ENCODE results near the gene PSMD9. TPM values are rescaled to one million over a fixed set of nuclear protein-coding genes. Genes with fewer than 3 reads are reported as not detected.
A peak's percentile ranks its signal among the peaks of the same experiment; 100 is the strongest.

Gene PSMD9
- total RNA-seq, 1 donor = 39.3 TPM

DNA sequence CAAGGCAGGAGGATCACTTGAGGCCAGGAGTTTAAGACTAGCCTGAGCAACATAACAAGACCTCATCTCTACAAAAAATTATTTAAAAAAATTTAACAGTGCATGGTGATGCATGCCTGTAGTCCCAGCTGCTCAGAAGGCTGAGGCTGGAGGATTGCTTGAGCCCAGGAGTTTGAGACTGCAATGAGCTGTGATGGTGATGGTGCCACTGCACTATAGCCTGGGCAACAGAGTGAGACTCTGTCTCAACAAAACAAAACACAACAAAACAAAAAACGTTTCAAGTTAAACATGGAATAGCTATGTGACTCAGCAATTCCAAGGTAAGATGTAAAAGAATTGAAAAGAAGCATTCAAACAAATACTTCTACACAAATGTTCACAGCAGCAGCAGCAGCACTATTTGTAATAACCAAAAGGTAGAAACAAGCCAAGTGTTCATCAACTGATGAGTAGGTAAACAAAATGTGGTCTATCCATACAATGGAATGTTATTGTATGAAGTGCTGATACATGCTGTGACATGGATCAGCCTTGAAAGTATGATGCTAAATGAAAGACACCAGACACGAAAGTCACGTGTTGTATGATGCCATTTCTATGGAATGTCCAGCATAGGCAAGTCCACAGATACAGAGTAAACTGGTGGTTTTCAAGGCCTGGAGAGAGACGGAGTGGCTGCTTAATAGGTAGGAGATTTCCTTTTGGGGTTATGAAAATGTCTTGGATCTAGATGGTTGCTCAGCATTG lies 61.2 kb downstream of the PSMD9 start:
- DNase-seq (ENCODE audit: low read depth in 2 of 3, low spot score in 2 of 3) = no peak

DNA sequence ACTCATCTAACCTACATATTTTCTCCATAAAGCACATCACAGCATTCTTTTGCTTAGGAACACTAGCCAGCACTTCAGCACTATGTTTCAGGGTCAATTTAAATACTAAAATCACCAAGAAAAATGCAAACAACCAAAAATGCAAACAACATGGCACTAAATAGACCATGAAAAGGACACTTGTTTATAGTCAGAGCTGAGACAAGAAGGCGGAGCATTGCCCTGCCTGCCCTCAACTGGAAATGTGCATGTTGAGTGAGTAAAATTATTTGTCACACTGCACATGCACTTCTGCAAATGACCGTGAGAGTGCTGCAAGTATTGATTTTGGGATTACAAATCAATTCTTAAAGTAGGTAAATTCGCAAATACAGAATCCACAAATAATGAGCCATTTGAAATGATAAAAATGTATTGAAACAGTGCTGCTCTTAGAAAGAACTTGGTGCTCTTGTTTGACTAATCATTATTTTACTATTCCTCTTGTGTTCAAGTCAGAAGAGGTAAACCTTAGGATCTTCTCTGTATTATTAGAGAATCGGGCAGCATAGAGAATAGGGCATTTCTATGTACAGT lies 64.6 kb downstream of the PSMD9 start:
- no peak for DNase-seq (ENCODE audit: low read depth in 2 of 3, low spot score in 2 of 3)

- no peak for DNase-seq (ENCODE audit: low read depth in 2 of 3, low spot score in 2 of 3)
Measured at GRCh38 chr12:121953695-121954094, 65.1 kb downstream of the PSMD9 start.

GRCh38 chr12:121955258-121956237 lies 67.0 kb downstream of the PSMD9 start:
- peak in 2 of 3 donors; percentile 28 to 40 for DNase-seq (ENCODE audit: low read depth in 2 of 3, low spot score in 2 of 3)

GRCh38 chr12:121957861-121958515 lies 69.4 kb downstream of the PSMD9 start:
- no peak for DNase-seq (ENCODE audit: low read depth in 2 of 3, low spot score in 2 of 3)

GRCh38 chr12:121958541-121959240 lies 70.1 kb downstream of the PSMD9 start:
- no peak for DNase-seq (ENCODE audit: low read depth in 2 of 3, low spot score in 2 of 3)

DNA sequence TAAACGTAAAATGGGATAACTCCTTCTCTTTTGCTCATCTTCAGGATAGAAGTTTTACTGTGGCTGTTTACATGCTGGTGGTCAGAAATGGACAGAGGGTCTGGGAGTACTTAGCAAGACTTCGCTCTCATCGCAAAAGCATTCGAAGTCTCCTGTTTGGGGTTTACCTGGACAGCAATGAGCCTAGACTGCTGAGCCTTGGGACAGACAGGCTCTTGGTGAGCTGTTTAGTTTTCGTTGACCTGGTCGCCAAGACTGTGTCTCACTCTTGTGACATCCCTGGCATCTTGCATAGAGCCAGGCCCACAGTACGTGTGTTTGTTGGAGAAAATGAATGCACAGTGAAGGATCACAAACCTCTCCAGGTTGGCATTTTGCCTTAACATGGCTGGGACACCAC lies 72.0 kb downstream of the PSMD9 start:
- no peak for DNase-seq (ENCODE audit: low read depth in 2 of 3, low spot score in 2 of 3)

GRCh38 chr12:121961195-121961879 lies 72.7 kb downstream of the PSMD9 start:
- DNase-seq (ENCODE audit: low read depth in 2 of 3, low spot score in 2 of 3) = no peak

GRCh38 chr12:121963341-121964018 lies 74.9 kb downstream of the PSMD9 start:
- DNase-seq (ENCODE audit: low read depth in 2 of 3, low spot score in 2 of 3) = no peak

DNA sequence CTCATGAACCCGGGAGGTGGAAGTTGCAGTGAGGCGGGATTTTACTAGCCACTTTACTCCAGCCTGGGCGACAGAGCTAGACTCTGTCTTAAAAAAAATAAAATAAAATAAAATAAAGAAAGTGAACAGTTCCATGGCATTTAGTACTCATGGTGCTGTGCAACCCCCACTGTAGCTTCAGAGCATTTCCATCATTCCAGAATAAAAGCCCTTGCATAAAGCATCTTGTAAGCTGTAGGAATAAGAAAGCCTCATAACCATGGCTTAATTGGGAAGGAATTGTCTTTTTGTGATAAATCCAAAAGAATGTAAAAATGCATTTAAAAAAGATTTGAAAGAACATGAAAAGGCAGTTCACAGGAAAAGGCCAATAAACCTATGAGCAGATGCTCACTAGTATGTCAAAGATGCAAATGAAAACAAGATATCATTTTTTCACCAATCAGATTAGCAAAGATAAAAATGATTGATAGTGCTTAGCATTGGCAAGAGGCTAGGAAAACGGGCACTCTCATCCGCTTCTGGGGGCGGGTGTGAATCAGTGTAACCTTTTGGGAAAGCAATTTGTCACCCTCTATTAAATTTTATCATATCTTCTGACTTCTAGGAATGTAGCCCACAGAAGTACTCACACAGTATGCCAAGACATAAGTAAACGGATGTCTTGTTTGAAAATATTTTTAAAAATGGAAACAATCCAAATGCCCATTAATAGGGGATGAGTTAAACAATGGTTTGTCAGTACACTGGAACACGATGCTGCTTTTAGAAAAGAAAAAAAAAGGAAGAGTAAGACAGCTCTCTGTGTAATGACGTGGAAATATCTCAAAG lies 76.4 kb downstream of the PSMD9 start:
- no peak for DNase-seq (ENCODE audit: low read depth in 2 of 3, low spot score in 2 of 3)

GRCh38 chr12:121966959-121967358 lies 78.4 kb downstream of the PSMD9 start:
- no peak for DNase-seq (ENCODE audit: low read depth in 2 of 3, low spot score in 2 of 3)

Small RNA genes lying within 50 kb of the gene (small RNA-seq; reads per million reads assigned to genes)
- gene AC069503.3 (not detected), gene RF00017 (not detected), gene RNU7-170P (not detected)

Other genes with a start within 250 kb of the PSMD9 start
- 0.54 TPM for gene MORN3, start 219.1 kb upstream of the PSMD9 start, total RNA-seq
- 7.8 TPM for gene TMEM120B, start 176.0 kb upstream of the PSMD9 start, total RNA-seq
- 74.3 TPM for gene RHOF, start 95.1 kb upstream of the PSMD9 start, total RNA-seq
- gene SETD1B, start 84.8 kb upstream of the PSMD9 start, total RNA-seq = 14.3 TPM
- gene HPD, start 29.9 kb upstream of the PSMD9 start, total RNA-seq = not detected
- gene CFAP251, start 29.8 kb downstream of the PSMD9 start, total RNA-seq = 1.1 TPM
- 38.8 TPM for gene BCL7A, start 133.1 kb downstream of the PSMD9 start, total RNA-seq
- 50.9 TPM for gene MLXIP, start 190.0 kb downstream of the PSMD9 start, total RNA-seq

Measured in hematopoietic multipotent progenitor cell (in vitro differentiated cells).